Osteoblast (primary cell): Measurements from ENCODE around the gene KIFC1. TPM values are rescaled to one million over a fixed set of nuclear protein-coding genes. Genes with fewer than 3 reads are reported as not detected.

Experiments used
- DNase-seq: peaks from one replicate; pipeline ENCODE4 v3.0.0; 2011; ENCODE audit warnings: low spot score, mixed read lengths; ENCODE audit not compliant: insufficient read length; ENCODE audit errors: missing footprints
- H2AFZ ChIP-seq: 2 replicates; pipeline ENCODE4 v1.6.0; 2011; ENCODE audit warnings: mild to moderate bottlenecking, low read length
- H3K27ac ChIP-seq: 2 replicates; pipeline ENCODE4 v1.5.1; 2011; ENCODE audit warnings: mild to moderate bottlenecking, low read depth, low read length, moderate library complexity
- H3K27me3 ChIP-seq: 2 replicates; pipeline ENCODE4 v1.6.0; 2012; ENCODE audit warnings: mild to moderate bottlenecking, control low read depth, inconsistent platforms, low read length, moderate library complexity; ENCODE audit not compliant: insufficient read depth
- H3K36me3 ChIP-seq: 2 replicates; pipeline ENCODE4 v1.5.1; 2011; ENCODE audit warnings: mild to moderate bottlenecking, low read length, control low read depth, moderate library complexity; ENCODE audit not compliant: insufficient read depth
- H3K4me1 ChIP-seq: 2 replicates; pipeline ENCODE4 v1.5.1; 2011; ENCODE audit warnings: mild to moderate bottlenecking, low read length, control low read depth, moderate library complexity; ENCODE audit not compliant: insufficient read depth
- H3K4me2 ChIP-seq: 2 replicates; pipeline ENCODE4 v1.6.0; 2011; ENCODE audit warnings: mild to moderate bottlenecking, low read length; ENCODE audit not compliant: insufficient read depth
- H3K4me3 ChIP-seq: fragments of 200-600 bp; sonication (generic); 3 replicates; pipeline ENCODE4 v1.5.1; 2012; ENCODE audit warnings: mild to moderate bottlenecking, low read length, inconsistent platforms; ENCODE audit not compliant: insufficient read depth
- H3K79me2 ChIP-seq: 2 replicates; pipeline ENCODE4 v1.6.0; 2012; ENCODE audit warnings: mild to moderate bottlenecking, low read length, control low read depth, inconsistent platforms; ENCODE audit not compliant: insufficient read depth
- H3K9me3 ChIP-seq: 2 replicates; pipeline ENCODE4 v1.5.1; 2011; ENCODE audit warnings: low read depth, low read length, control low read depth
- H4K20me1 ChIP-seq: 2 replicates; pipeline ENCODE4 v1.6.0; 2012; ENCODE audit warnings: mild to moderate bottlenecking, low read length, control low read depth; ENCODE audit not compliant: insufficient read depth
- total RNA-seq: library from RNA; depleted of rRNA; stranded (reverse); fragments of >200 nt; gene quantifications from 2 replicates; pipeline ENCODE4 v1.2.3, GENCODE V29; 2012
- TF ChIP-seq, protein P1 (sequence below): IDR thresholded peaks from 2 replicates; pipeline ENCODE4 v1.5.1; 2011; ENCODE audit warnings: mild to moderate bottlenecking, low read depth, low read length, moderate library complexity; ENCODE audit errors: extremely low read depth

KIFC1 gene
- total RNA-seq, 1 donor = 4.0 TPM

DNA sequence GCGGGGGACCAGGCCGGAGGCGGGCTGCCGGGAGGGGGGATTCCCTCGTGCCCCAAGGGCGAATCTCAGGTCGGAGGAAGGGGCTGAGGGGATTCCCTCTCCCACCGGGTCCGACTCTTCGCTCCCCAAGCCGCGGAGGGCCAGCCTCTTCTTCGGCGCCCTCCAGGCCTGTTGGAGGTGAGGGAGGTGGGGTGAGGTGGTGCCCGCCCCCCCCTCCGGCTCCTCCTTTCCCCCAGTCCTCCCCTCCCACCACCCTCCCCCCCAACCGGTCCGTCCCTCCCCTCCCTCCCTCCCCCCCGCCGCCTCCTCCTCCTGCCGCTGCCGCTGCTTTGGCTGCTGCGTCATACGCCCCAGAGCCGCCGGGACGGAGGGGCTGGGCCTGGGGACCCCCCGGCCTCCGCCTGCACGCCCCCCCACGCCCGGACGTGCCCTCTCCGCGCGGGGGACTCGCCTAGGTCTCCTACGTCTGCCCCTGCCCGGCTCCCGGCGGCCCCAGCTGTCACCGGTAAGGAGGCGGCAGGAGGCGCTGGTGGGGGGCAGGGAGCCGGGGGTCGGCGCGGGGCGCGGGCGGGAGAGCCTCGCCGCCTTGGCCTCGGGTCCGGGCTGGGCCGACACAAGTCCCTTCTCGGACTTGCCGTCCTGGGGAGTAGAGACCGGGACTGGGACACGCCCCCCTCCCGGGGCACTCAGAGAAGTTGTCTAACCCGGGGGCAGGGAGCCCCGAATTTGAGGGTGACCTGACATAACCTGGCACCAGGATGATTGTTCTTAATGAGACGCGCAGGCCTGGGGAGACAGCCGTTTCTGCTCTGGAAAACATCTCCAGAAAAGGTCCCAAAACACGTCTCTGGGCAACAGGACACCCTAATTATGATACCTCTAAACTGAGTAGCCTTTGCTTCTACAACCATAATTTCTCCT lies 19.3 kb downstream of the KIFC1 start, which contains the start of gene PHF1:
Gene PHF1 (plus strand): TSS at position 304 of the 921 bp plus-strand sequence. CDS start 1,250 bp downstream, outside the sequence.
- Histone ChIP-seq H4K20me1 (peaks cover 23% of the 10 kb centered on the region), H3K79me2 (peaks cover 50% of the 10 kb centered on the region), H3K27me3 (no peaks in the 10 kb centered on the region), H3K27ac (peak within 1 kb of the TSS; percentile 82), H3K4me2 (peak within 1 kb of the TSS; percentile 98), H2AFZ (peak within 1 kb of the TSS; percentile 98), H3K36me3 (peaks cover 53% of the 10 kb centered on the region), H3K4me1 (peaks cover 21% of the 10 kb centered on the region), H3K4me3 (peak within 1 kb of the TSS; percentile 91), H3K9me3 (no peaks in the 10 kb centered on the region)
- peak; percentile 98 for DNase-seq
- TF ChIP-seq, protein P1, sequence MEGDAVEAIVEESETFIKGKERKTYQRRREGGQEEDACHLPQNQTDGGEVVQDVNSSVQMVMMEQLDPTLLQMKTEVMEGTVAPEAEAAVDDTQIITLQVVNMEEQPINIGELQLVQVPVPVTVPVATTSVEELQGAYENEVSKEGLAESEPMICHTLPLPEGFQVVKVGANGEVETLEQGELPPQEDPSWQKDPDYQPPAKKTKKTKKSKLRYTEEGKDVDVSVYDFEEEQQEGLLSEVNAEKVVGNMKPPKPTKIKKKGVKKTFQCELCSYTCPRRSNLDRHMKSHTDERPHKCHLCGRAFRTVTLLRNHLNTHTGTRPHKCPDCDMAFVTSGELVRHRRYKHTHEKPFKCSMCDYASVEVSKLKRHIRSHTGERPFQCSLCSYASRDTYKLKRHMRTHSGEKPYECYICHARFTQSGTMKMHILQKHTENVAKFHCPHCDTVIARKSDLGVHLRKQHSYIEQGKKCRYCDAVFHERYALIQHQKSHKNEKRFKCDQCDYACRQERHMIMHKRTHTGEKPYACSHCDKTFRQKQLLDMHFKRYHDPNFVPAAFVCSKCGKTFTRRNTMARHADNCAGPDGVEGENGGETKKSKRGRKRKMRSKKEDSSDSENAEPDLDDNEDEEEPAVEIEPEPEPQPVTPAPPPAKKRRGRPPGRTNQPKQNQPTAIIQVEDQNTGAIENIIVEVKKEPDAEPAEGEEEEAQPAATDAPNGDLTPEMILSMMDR = no peak

DNA sequence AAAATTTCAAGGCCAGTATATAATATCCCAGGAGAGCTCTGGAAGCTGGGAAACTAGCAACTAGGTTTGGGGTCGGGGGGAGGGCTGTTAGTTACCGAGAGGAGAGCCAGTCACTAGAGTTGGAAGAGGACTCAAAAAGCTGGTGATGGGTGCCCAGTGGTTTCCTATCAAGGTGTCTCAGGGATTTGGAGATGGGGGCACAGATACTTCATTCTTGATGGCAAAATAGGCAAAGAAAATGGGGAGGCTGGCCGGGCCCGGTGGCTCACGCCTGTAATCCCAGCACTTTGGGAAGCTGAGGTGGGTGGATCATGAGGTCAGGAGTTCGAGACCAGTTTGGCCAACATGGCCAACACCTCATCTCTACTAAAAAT lies 20.0 kb downstream of the KIFC1 start:
- no peaks in the 10 kb centered on the region for H3K27me3 ChIP-seq
- peak overlapping the region; percentile 95 for H3K4me2 ChIP-seq
- peak overlapping the region; percentile 80 for H3K27ac ChIP-seq
- no peaks in the 10 kb centered on the region for H3K9me3 ChIP-seq
- H3K4me3 ChIP-seq = peak overlapping the region; percentile 85
- no peak overlapping the region for H2AFZ ChIP-seq
- DNase-seq = peak; percentile 25
- peaks cover 27% of the 10 kb centered on the region for H4K20me1 ChIP-seq
- H3K36me3 ChIP-seq = peaks cover 57% of the 10 kb centered on the region
- TF ChIP-seq, protein P1 = no peak
- peaks cover 56% of the 10 kb centered on the region for H3K79me2 ChIP-seq
- peaks cover 28% of the 10 kb centered on the region for H3K4me1 ChIP-seq

DNA sequence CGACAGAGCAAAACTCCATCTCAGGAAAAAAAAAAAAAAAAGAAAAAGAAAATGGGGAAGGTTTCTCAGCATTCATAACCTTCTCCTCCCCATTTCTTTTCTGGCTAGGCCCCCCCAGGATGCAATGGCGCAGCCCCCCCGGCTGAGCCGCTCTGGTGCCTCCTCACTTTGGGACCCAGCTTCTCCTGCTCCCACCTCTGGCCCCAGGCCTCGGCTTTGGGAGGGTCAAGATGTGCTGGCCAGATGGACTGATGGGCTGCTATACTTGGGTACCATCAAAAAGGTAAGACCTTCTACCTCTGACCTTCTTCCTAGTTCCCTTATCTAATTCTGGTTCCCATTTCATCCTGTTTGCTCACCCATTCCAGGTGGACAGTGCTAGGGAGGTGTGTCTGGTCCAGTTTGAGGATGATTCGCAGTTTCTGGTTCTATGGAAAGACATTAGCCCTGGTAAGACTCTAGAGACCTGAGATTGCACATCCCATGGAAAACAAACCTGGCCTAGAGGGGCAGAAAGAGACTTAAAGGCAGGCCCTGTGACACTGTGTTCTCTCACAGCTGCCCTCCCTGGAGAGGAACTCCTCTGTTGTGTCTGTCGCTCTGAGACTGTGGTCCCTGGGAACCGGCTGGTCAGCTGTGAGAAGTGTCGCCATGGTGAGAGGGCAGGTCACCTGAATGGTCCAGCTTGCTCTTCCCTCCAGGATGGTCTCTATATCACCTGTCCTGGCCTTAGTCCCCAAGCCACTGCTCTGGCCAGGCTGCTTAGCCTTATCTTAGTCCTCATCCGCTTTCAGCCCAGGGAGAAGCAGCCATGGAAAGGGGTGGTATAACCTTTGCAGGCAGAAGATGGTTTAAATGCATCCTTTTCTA lies 20.8 kb downstream of the KIFC1 start:
- Histone ChIP-seq H3K4me3 (no peak overlapping the region), H3K79me2 (peaks cover 61% of the 10 kb centered on the region)
- TF ChIP-seq, protein P1 = no peak

More for the DNA sequence above, 20.8 kb downstream of the KIFC1 start:
- peaks cover 34% of the 10 kb centered on the region for H3K4me1 ChIP-seq
- H2AFZ ChIP-seq = no peak overlapping the region
- H3K36me3 ChIP-seq = peaks cover 50% of the 10 kb centered on the region
- peak overlapping the region; percentile 8 for H3K27ac ChIP-seq
- H4K20me1 ChIP-seq = peaks cover 27% of the 10 kb centered on the region
- H3K27me3 ChIP-seq = no peaks in the 10 kb centered on the region
- H3K4me2 ChIP-seq = peak overlapping the region; percentile 95
- peak; percentile 17 for DNase-seq
- no peaks in the 10 kb centered on the region for H3K9me3 ChIP-seq
